Articular chondrocyte of knee joint (primary cell): ENCODE data around the gene DENND11. TPM values are rescaled to one million over a fixed set of nuclear protein-coding genes. Genes with fewer than 3 reads are reported as not detected.

Experiments
- small RNA-seq: library from RNA; depleted of rRNA; stranded (forward); fragments of <200 nt; gene quantifications from one replicate; pipeline ENCODE3, GENCODE V24; 2012
- total RNA-seq: library from RNA; depleted of rRNA; stranded (reverse); fragments of >200 nt; gene quantifications from 2 replicates; pipeline ENCODE4 v1.2.3, GENCODE V29; 2012

DENND11 gene, protein sequence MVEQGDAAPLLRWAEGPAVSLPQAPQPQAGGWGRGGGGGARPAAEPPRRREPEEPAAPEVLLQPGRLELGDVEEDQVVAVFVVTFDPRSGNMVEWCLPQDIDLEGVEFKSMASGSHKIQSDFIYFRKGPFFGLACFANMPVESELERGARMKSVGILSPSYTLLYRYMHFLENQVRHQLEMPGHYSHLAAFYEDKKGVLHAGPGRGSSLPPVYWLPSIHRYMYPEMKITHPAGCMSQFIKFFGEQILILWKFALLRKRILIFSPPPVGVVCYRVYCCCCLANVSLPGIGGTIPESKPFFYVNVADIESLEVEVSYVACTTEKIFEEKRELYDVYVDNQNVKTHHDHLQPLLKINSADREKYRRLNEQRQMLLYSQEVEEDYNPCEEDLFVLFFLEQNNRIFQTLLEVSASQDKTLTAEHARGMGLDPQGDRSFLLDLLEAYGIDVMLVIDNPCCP
- total RNA-seq: 6.9 and 8.4 TPM in 2 replicates

DNA sequence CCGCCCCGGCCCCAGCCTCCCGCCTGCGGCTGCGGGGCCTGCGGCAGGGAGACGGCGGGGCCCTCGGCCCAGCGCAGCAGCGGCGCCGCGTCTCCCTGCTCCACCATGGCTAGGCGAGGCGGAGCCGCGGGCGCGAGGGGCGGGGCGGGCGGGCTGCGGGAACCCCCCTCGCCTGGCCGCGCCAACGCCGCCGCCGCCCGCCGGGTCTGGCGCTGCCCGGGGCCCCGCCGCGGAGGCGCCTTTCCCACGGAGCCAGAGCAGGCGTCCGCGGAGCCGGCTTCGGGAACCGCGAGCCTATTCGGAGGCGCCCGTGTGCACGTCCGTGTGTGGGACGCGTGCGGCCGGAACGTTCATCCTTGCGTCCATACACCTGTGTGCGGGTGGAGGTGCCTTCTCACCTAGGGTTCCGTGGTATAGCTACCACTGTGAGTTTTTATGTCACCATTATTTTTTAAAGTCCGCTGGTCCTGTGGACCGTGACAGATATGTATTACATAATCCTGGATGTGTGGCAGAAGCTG lies at the start of gene DENND11:
DENND11 (minus strand) TSS at position 120 of the 521 bp plus-strand sequence; CDS start at position 107, 13 bp downstream.

DNA sequence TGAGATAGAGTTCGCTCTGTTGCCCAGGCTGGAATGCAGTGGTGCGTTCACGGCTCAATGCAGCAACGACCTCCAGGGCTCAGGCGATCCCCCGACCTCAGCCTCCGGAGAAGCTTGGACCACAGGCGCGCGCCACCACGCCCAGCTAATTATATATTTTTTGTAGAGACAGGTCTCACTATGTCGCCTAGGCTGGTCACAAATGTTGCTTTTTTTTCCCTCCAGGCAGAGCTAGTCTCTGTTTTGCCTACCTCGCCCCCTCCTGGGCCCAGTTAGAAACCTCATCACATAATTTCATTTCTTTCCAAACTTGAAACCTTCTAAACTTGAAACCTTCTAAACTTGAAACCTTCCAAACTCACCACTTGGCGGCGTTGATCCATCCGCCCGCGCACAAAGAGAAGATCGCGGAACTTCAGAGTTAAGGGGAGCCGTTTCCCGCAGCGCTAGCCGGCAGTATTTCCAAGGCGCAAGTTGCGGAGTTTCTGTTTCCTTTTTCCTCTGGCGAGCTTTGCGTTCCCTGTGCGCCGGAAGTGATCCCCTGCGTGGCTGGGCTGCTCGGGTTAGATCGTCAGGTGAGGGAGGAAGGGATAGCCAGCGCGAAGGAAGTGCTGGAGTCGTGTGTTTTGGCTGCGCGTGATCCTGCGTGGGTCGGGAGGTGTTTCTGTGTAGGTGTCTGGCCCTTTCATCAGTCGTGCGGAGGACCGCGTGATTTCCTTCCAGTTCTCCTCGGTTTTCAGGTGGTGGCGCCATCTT lies 36.0 kb upstream of the DENND11 start, which contains the start of gene SSBP1:
SSBP1 (plus strand) TSS at position 523 of the 756 bp plus-strand sequence. CDS start 809 bp downstream, outside the sequence.

DNA sequence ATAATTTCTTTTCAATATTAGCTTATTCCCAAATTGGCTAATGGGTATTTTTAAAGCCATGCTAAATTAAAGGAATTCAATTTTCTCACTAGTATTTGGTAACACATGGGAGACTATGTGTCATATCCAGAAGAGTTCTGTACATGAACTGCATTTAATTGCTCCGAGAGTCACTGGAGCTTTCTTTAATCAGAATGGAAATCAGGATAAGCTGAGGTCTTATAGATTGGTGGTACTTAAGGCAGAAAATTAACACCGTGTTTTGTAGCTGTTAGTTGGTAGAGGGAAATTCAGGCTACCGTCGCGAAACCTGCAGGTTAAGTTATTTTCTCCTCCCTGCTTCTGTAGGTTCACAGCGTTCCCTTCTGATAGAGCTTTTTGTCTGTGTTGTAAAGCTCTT lies 6.4 kb upstream of the DENND11 start, which contains the start of gene WEE2:
WEE2 (plus strand) TSS at position 3 of the 400 bp plus-strand sequence. CDS start 406 bp downstream, outside the sequence.

Small RNAs within 50 kb of the gene (small RNA-seq; reads per million reads assigned to genes)
- gene RNU1-82P: not detected

Other genes with a start within 250 kb of the DENND11 start
- gene AGK, start 150.8 kb downstream of the DENND11 start, total RNA-seq: 29.3 and 33.3 TPM in 2 replicates
- gene WEE2, start 6.2 kb upstream of the DENND11 start, total RNA-seq: not detected in 2 replicates
- 121 and 139 TPM in 2 replicates for gene SSBP1, start 36.2 kb upstream of the DENND11 start, total RNA-seq
- 2.9 and 4.1 TPM in 2 replicates for gene TAS2R3, start 61.9 kb upstream of the DENND11 start, total RNA-seq
- gene TAS2R4, start 74.5 kb upstream of the DENND11 start, total RNA-seq: 2.4 and 3.8 TPM in 2 replicates
- 1.9 and 2.6 TPM in 2 replicates for gene TAS2R5, start 88.1 kb upstream of the DENND11 start, total RNA-seq
- not detected in 2 replicates for gene PRSS37, start 139.3 kb upstream of the DENND11 start, total RNA-seq
- 0.11 and 0.13 TPM in 2 replicates for gene OR9A4, start 214.2 kb upstream of the DENND11 start, total RNA-seq
- not detected in 2 replicates for gene CLEC5A, start 244.8 kb upstream of the DENND11 start, total RNA-seq